Measurements from ENCODE around the gene INSYN2B.

- TF ChIP-seq CTCF (IDR thresholded peaks at IDR 0.05): no peak
- TF ChIP-seq POLR2A (IDR thresholded peaks at IDR 0.05): no peak
- no peak for TF ChIP-seq EP300 (IDR thresholded peaks at IDR 0.05)
Observed at GRCh38 chr5:170000155-170000554, 19.9 kb upstream of the INSYN2B start.

Measured in ovary (tissue), 3 donors.